Vagina (tissue), 2 donors: ENCODE results near the gene COL6A3. TPM values are rescaled to one million over a fixed set of nuclear protein-coding genes. Genes with fewer than 3 reads are reported as not detected.
A peak's percentile ranks its signal among the peaks of the same experiment; 100 is the strongest.

Source experiments
- DNase-seq, 2 donors: peaks; one replicate each; pipeline ENCODE4 v3.0.0-alpha.2; 2017; ENCODE audit errors: extremely low spot score in 2 of 2
- H3K27ac ChIP-seq: fragments of 200-600 bp; sonication (generic); one replicate; pipeline ENCODE4 v1.5.1; 2019
- H3K27me3 ChIP-seq: fragments of 200-600 bp; sonication (generic); one replicate; pipeline ENCODE4 v1.5.1; 2019
- H3K36me3 ChIP-seq, 2 donors: fragments of 200-600 bp; sonication (generic); one replicate each; pipeline ENCODE4 v1.5.1; 2017 to 2019
- H3K4me1 ChIP-seq: fragments of 200-600 bp; sonication (generic); one replicate; pipeline ENCODE4 v1.5.1; 2019
- H3K4me3 ChIP-seq, 2 donors: fragments of 200-600 bp; sonication (generic); 1 replicate in 1 of 2; 2 replicates in 1 of 2; pipeline ENCODE4 v1.5.1; 2016 to 2019
- H3K9me3 ChIP-seq: fragments of 200-600 bp; sonication (generic); one replicate; pipeline ENCODE4 v1.5.1; 2019
- POLR2A ChIP-seq, 2 donors: fragments of 450-650 bp; IDR thresholded peaks; one replicate each; pipeline ENCODE4 v1.6.1; 2017; ENCODE audit warnings: antibody characterized with exemption in 2 of 2, mild to moderate bottlenecking in 2 of 2, moderate library complexity in 2 of 2
- POLR2AphosphoS5 ChIP-seq, 2 donors: sonication (generic); formaldehyde crosslinking; IDR thresholded peaks; one replicate each; pipeline ENCODE4 v1.9.0; 2017; ENCODE audit warnings: antibody characterized with exemption in 2 of 2, mild to moderate bottlenecking in 2 of 2, low read depth in 1 of 2; ENCODE audit not compliant: insufficient read depth in 1 of 2
- intact Hi-C: fragments of 100-400 bp; cut with DNase I; formaldehyde crosslinking; loops from one replicate; pipeline ENCODE4 v1.15.1; 2023
- total RNA-seq: library from RNA; depleted of rRNA; stranded (reverse); fragments of >200 nt; gene quantifications from one replicate; pipeline ENCODE4 v1.2.3, GENCODE V29; 2016
- TF ChIP-seq, protein P1 (sequence below), 3 experiments: fragments of 450-650 bp in 2 of 3; fragments of 200-600 bp in 1 of 3; sonication (generic) in 1 of 3; IDR thresholded peaks; one replicate each; pipeline ENCODE4 v1.5.1; 2017 to 2019; ENCODE audit warnings: antibody characterized with exemption in 3 of 3, mild to moderate bottlenecking in 2 of 3, moderate library complexity in 2 of 3

Gene COL6A3
- total RNA-seq, 1 donor from 2014 or later: 315 TPM

DNA sequence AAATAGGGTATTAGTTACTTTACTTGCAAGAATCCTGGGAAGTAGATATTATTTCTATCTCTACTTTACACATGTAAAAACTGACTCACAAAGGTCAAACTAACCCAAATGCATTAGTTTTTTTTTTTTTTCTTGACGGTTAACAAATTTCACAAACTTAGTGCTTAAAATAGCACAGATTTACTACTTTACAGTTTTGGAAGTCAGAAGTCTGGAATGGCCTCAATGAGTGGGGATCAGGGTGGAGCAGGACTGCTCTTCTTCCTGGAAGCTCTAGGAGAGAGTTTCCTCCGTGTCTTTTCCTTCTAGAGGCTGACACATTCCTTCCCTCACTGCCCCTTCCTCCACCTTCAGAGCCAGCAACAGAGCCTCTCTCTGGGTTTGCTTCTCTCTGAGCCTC, 117.2 kb downstream of the COL6A3 start:
- Histone ChIP-seq H3K4me3 (no peak overlapping the region), H3K36me3 (no peaks in the 10 kb centered on the region), H3K27ac (peak overlapping the region; percentile 81), H3K27me3 (no peaks in the 10 kb centered on the region), H3K4me1 (peaks cover 46% of the 10 kb centered on the region), H3K9me3 (no peaks in the 10 kb centered on the region)
- TF ChIP-seq POLR2A (IDR thresholded peaks at IDR 0.05) (no peak), POLR2AphosphoS5 (IDR thresholded peaks at IDR 0.05; ENCODE audit: insufficient read depth in 1 of 2, low read depth in 1 of 2) (no peak)
- TF ChIP-seq, protein P1, sequence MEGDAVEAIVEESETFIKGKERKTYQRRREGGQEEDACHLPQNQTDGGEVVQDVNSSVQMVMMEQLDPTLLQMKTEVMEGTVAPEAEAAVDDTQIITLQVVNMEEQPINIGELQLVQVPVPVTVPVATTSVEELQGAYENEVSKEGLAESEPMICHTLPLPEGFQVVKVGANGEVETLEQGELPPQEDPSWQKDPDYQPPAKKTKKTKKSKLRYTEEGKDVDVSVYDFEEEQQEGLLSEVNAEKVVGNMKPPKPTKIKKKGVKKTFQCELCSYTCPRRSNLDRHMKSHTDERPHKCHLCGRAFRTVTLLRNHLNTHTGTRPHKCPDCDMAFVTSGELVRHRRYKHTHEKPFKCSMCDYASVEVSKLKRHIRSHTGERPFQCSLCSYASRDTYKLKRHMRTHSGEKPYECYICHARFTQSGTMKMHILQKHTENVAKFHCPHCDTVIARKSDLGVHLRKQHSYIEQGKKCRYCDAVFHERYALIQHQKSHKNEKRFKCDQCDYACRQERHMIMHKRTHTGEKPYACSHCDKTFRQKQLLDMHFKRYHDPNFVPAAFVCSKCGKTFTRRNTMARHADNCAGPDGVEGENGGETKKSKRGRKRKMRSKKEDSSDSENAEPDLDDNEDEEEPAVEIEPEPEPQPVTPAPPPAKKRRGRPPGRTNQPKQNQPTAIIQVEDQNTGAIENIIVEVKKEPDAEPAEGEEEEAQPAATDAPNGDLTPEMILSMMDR (IDR thresholded peaks at IDR 0.05): no peak
- intact Hi-C loops: no loop called here
- no peak for DNase-seq

DNA sequence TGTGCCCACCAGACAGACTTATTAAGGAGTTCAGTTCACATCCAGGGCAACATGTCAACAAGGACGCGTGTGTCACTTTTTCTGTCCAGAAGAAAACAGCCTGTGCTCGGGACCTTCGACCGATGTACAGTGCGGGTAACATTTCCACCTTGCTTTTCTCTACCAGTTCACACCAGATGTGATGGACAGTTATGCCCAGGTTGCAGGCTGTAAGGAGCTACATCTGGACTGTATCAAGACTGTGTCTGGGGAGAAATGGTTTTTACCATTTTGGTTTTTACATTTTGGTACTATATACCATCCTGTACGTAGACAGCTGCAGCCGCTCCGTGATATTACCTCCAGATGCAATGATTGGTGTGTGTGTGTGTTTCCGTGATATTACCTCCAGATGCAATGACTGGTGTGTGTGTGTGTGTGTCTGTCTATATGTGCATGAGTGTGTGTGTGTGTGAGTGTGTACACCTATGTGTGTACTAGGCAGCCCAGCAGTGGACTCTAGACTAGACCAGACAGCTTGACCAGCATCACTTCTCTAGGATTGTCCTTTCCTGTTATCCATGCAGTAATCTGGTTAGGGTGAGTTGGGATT, 118.0 kb downstream of the COL6A3 start:
- no peaks in the 10 kb centered on the region for H3K27me3 ChIP-seq
- TF ChIP-seq POLR2AphosphoS5 (IDR thresholded peaks at IDR 0.05; ENCODE audit: insufficient read depth in 1 of 2, low read depth in 1 of 2): no peak
- TF ChIP-seq POLR2A (IDR thresholded peaks at IDR 0.05): no peak
- TF ChIP-seq, protein P1 (IDR thresholded peaks at IDR 0.05): no peak
- H3K4me3 ChIP-seq: no peak overlapping the region
- DNase-seq: no peak
- H3K9me3 ChIP-seq: no peaks in the 10 kb centered on the region
- H3K4me1 ChIP-seq: peaks cover 49% of the 10 kb centered on the region
- H3K36me3 ChIP-seq: no peaks in the 10 kb centered on the region
- intact Hi-C loops: no loop called here
- H3K27ac ChIP-seq: peak overlapping the region; percentile 81

DNA sequence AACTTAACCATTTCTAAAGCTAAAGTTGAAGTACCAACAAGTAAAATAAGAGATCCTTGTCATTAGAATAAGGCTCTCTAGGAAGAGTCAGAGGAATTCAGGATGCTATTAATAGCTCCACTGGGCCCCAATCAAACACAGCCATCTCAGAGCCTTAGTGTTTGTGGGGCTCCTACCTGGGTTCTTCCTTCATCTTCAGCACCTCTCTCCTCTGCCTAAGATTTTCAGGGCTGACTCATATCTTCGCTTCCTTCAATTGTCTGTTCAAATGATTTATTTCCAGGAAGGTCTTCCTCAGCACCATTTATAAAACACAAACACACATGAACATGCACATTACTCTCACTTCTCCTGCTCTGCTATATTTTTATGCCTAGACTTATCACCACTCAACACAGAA, 119.5 kb downstream of the COL6A3 start:
- TF ChIP-seq POLR2A (IDR thresholded peaks at IDR 0.05) (no peak), POLR2AphosphoS5 (IDR thresholded peaks at IDR 0.05; ENCODE audit: insufficient read depth in 1 of 2, low read depth in 1 of 2) (no peak)
- TF ChIP-seq, protein P1 (IDR thresholded peaks at IDR 0.05): no peak
- H3K27me3 ChIP-seq: no peaks in the 10 kb centered on the region
- H3K36me3 ChIP-seq: no peaks in the 10 kb centered on the region
- H3K27ac ChIP-seq: peak overlapping the region; percentile 61
- H3K4me1 ChIP-seq: peaks cover 48% of the 10 kb centered on the region
- H3K4me3 ChIP-seq: no peak overlapping the region
- intact Hi-C loops: no loop called here
- no peaks in the 10 kb centered on the region for H3K9me3 ChIP-seq
- DNase-seq: no peak

- no peaks in the 10 kb centered on the region for H3K36me3 ChIP-seq
- H3K27ac ChIP-seq: peak overlapping the region; percentile 61
- intact Hi-C loops: no loop called here
- H3K27me3 ChIP-seq: no peaks in the 10 kb centered on the region
- DNase-seq: no peak
- H3K4me3 ChIP-seq: no peak overlapping the region
- TF ChIP-seq, protein P1 (IDR thresholded peaks at IDR 0.05): no peak
- TF ChIP-seq POLR2AphosphoS5 (IDR thresholded peaks at IDR 0.05; ENCODE audit: insufficient read depth in 1 of 2, low read depth in 1 of 2): no peak
- no peak for TF ChIP-seq POLR2A (IDR thresholded peaks at IDR 0.05)
- no peaks in the 10 kb centered on the region for H3K9me3 ChIP-seq
- peaks cover 44% of the 10 kb centered on the region for H3K4me1 ChIP-seq
Observed at GRCh38 chr2:237293978-237294377, 120.0 kb downstream of the COL6A3 start.

DNA sequence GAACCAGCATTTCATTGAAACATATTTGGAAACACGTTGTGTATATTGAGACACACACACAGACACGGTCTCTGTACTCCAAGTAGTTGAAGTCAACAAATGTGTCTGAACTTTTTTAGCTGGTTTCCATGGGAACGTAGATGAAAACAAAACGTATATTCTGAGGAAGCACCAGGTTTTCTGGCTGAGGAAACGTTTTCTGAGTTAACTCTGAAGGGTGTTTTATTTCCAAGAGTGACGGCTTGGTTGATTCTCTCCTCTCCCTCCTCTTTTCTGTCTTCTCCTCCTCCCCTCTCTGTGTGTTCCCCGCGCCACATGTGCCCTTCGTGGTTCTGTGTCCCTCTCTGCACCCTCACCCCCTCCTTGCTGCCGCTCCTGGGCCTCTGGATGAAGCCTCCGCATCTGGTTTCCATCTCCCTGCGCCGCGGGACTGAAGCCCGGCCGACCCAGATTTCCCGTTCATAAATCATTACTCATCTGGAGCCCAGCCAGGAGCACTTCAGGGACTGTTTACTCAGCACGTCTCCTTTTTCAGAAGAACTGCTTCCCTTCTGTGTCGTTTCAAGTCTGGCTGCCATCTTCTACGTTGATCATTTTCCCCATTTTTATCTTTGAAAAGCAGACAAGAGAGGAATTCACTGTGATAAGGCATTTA, 122.7 kb downstream of the COL6A3 start:
- H3K9me3 ChIP-seq: no peaks in the 10 kb centered on the region
- no peaks in the 10 kb centered on the region for H3K36me3 ChIP-seq
- H3K4me1 ChIP-seq: peaks cover 23% of the 10 kb centered on the region
- H3K4me3 ChIP-seq: no peak overlapping the region
- peak in 1 of 2 donors; percentile 96 for DNase-seq
- H3K27ac ChIP-seq: peak overlapping the region; percentile 79
- H3K27me3 ChIP-seq: no peaks in the 10 kb centered on the region
- intact Hi-C loops: no loop called here
- peak; percentile 83 to 93 for TF ChIP-seq POLR2AphosphoS5 (IDR thresholded peaks at IDR 0.05; ENCODE audit: insufficient read depth in 1 of 2, low read depth in 1 of 2)
- TF ChIP-seq, protein P1 (IDR thresholded peaks at IDR 0.05): no peak
- no peak for TF ChIP-seq POLR2A (IDR thresholded peaks at IDR 0.05)
